Parietal lobe (tissue), 2 donors: ENCODE measurements around the gene AK5. TPM values are rescaled to one million over a fixed set of nuclear protein-coding genes. Genes with fewer than 3 reads are reported as not detected.

Source experiments
- small RNA-seq: library from RNA; depleted of rRNA; stranded (forward); fragments of <200 nt; gene quantifications from one replicate; pipeline ENCODE3, GENCODE V24; 2014; ENCODE audit warnings: low replicate concordance
- total RNA-seq: library from RNA; depleted of rRNA; stranded (reverse); fragments of >200 nt; gene quantifications from one replicate; pipeline ENCODE4 v1.2.3, GENCODE V29; 2014

The AK5 gene
- total RNA-seq: 31.0 TPM

DNA sequence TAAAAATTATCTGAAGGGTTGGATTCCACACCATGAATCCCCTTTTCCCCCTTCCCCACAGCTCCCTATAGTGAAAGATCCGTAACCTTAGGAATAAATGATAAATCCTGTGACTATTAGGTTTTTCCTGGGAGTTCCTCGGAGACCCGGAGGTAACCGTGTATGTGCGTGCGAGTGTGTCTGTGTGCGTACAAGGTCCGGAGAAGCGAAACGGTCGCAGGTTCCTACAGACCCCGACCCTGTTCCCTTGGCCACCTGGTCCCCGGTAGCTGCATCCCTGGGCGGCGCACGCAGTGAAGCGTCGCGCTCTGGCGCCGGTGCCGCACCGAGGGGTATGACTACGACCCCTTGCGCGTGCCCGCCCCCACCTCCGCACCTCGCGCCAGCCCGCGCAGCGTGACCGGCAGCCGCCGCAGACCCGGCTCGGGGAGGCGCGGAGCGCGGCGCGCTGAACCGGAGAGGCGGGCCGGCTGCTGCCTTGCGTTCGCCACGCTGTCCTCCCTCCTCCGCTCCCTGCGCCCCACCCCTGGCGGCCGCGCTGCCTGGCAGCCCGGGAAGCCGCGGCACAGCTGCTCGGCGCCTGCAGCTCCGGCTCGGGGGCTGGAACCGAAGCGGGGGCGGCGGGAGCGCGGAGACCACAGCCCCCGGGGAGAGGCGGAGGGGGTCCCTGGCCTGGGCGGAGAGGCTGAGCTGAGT, at the start of gene AK5:
Gene AK5, plus strand, starts transcription at position 529 of the 696 bp plus-strand sequence. CDS start 295 bp downstream, outside the sequence.

Small RNAs within 50 kb of the gene (small RNA-seq; reads per million reads assigned to genes)
- not detected for gene RNU7-8P

Other genes starting within 250 kb of the AK5 start
- gene PIGK, start 62.6 kb upstream of the AK5 start, total RNA-seq: 19.4 TPM